ENCODE measurements around the gene PPIL6.

Gene PPIL6

DNA sequence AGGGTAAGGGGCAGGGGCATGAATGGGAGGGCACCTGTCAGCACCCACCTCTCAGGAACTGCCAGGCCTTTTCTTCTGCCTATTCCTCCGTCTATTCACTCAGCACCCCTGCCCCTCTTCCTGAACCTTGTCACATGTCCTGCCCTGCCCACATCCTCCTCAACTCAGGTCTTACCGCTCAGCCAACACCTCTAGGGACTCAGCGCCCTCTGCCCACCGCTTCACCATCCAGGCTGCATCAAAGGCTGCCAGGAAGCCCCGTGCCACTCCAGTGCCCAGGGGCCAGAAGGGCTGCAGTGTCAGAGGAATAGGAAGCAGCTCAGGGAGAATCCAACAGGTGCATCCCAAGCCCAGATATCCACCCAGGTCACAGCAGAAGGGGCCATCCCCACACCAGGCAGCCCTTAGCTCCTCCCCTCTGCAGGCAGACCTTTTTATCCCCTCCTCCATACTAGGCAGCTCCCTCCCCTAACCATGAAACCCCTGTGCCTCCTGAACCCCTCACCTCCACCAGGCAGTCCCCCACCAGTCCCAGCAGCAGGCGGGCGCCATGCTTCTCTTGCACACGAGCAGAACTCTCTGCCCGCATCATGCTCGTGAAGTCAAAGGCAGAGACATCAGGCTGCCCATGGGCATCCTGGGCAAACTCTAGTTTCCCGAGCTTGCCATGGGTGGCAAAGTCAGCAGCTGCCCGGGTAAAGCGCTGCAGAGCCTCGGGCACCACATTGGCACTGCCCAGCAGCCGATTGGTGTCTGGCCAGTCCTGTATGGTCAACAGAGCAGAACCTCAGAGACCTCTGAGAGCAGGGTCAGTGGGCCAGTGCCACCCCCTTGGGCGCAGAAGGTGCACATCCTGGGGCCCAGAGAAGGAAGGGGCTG lies 9.6 kb upstream of the PPIL6 start:
- in situ Hi-C loops (cut with HindIII; ENCODE audit: low sequenced_read_pairs) = no loop called here

- in situ Hi-C loops (cut with HindIII; ENCODE audit: low sequenced_read_pairs) = no loop called here
Measured at GRCh38 chr6:109449064-109449794, 8.8 kb upstream of the PPIL6 start.

GRCh38 chr6:109448615-109449014 lies 8.2 kb upstream of the PPIL6 start:
- in situ Hi-C loops (cut with HindIII; ENCODE audit: low sequenced_read_pairs) = no loop called here

GRCh38 chr6:109447878-109448555 lies 7.6 kb upstream of the PPIL6 start:
- in situ Hi-C loops (cut with HindIII; ENCODE audit: low sequenced_read_pairs) = no loop called here

DNA sequence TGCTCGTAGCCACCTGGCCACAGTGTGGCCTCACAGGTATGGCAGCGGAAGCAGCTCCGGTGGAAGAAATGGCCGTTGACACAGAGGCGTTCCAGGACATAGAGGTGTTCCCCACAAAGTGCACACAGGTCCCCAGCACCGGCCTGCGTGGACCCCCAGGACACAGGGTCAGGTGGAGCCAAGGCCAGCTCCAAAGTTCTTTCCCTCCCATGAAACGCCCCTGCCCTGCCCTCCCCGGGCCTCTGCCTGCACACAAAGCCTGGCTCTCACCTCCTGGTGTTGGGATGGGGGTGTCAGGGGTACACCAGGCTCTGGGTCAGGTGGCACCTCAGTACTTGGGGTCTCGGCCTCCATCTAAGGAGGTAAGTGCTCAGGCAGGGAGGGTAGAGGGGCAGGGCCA lies 6.7 kb upstream of the PPIL6 start:
- in situ Hi-C loops (cut with HindIII; ENCODE audit: low sequenced_read_pairs) = no loop called here

GRCh38 chr6:109446541-109446940 lies 6.1 kb upstream of the PPIL6 start:
- in situ Hi-C loops (cut with HindIII; ENCODE audit: low sequenced_read_pairs) = no loop called here

DNA sequence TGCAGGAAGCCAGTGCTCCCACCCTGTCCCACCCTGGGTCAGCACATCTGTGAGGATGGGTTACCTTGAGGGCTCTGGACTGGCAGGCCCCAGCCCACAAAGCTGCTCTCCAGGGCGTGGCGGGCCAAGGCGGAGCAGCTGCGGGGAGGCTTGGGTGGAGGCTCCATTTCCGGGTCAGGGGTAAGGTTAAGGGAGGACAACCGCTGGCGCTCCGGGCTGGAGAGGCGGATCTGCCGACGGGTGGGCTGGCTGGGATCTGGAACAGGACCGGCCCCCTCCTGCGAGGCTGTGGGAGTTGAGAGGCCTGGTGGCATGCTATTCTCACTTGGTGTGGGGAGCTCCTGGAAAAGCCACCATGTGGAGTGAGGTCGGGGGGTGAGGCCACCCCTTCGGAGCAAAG lies 5.6 kb upstream of the PPIL6 start:
- in situ Hi-C loops (cut with HindIII; ENCODE audit: low sequenced_read_pairs) = no loop called here

DNA sequence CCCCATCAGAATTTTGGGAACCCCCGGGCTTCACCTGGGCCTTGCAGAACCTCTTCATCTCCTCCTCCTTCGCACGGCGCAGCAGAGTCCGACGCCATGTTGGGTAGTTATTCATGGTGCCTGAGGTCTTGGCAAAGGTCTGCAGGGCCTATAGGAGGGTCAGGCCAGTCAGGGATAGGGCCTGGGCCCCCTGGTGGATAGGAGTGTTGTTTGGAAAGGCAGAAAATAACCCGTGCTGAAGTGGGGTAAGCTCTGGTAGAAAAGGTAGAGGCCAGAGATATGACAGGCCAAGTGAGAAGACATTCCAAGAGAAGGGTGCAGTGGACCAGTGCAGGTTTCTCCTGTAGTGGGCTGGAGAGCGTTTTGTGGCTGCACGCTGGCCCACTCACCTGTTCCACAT lies 5.0 kb upstream of the PPIL6 start:
- in situ Hi-C loops (cut with HindIII; ENCODE audit: low sequenced_read_pairs) = no loop called here

DNA sequence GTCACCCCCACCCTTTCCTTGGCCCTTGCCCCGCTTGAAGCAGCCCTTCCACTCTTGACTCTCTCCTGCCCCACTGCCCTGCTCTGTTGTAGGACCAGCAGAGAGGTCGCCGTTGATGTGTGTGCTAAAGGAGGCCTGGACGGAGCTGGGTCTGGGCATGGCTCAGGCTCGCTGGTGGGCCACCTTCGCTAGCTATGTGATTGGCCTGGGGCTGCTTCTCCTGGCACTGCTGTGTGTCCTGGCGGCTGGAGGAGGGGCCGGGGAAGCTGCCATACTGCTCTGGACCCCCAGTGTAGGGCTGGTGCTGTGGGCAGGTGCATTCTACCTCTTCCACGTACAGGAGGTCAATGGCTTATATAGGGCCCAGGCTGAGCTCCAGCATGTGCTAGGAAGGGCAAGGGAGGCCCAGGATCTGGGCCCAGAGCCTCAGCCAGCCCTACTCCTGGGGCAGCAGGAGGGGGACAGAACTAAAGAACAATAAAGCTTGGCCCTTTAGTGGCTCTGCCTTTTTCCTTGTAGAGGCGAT lies 3.1 kb upstream of the PPIL6 start:
- in situ Hi-C loops (cut with HindIII; ENCODE audit: low sequenced_read_pairs) = loop anchor here (5.0 kb wide), 1 partner anchor 41 kb away; no protein-coding TSS in a partner anchor

DNA sequence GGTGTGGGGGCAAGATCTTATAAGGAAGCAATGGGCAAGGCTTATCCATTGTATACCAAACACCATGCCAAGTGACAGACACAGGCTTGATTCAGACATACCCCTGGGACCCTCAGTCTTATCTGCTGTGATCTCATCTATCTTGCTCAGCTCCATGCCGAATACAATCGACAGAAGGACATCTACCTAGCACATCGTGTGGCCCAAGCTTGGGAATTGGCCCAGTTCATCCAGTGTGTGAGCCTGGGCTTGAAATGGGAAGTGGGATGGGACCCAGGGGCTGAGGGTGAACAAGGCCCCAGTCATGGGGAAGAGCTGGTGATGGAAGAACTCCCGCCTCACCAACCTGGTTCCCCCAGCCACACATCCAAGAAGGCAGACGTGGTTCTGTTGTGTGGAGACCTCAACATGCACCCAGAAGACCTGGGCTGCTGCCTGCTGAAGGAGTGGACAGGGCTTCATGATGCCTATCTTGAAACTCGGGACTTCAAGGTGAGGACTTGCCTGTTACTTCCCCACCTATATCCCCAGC lies 2.0 kb upstream of the PPIL6 start:
- in situ Hi-C loops (cut with HindIII; ENCODE audit: low sequenced_read_pairs) = loop anchor here (5.0 kb wide), 1 partner anchor 40 kb away; no protein-coding TSS in a partner anchor

DNA sequence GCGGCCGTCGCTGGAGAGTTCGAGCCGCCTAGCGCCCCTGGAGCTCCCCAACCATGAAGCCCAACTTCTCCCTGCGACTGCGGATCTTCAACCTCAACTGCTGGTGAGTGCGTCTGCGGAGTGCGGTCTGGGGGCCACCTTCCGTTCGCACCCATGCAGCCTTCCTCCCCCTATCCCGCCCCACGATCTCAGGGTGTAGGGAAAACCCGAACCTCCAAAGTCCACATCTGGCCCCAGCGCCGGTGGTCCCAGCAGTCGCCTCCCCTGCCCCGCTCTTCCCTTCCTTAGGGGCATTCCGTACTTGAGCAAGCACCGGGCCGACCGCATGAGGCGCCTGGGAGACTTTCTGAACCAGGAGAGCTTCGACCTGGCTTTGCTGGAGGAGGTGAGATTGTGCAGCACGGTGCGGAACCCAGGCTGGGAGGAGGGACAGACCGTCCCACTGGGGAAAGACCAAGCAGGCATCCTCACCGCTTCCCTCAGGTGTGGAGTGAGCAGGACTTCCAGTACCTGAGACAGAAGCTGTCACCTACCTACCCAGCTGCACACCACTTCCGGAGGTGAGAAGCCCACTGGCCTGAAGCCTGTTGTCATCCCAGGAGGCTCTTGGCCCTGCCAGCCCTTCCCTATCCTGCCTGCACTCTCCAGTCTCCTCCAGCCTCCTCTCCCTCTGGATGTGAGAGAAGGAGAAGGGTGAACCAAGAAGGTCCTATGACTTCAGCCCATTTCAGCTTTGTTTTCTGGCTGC lies 815 bp upstream of the PPIL6 start:
- in situ Hi-C loops (cut with HindIII; ENCODE audit: low sequenced_read_pairs) = loop anchor here (5.0 kb wide), 1 partner anchor 39 kb away; no protein-coding TSS in a partner anchor

GRCh38 chr6:109436041-109436440 lies 4.4 kb downstream of the PPIL6 start:
- in situ Hi-C loops (cut with HindIII; ENCODE audit: low sequenced_read_pairs) = no loop called here

DNA sequence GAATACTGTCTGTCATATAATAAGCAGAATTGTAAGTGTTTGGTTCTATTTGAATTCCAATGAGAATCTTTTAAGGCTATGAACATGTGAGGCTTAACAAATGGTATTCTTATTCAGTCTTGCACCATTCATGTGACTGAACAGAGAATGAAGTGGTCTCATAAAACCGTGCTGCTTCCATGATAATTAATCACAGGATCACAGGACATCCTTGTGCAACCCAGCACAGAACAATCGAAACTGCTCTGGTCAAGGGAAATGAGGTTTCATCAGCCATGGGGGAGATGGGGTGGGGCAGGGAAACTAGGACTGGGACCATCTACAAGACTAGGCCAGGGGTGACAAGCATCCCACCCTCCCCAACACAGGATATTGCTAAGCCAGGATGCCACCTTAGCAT lies 6.0 kb downstream of the PPIL6 start:
- in situ Hi-C loops (cut with HindIII; ENCODE audit: low sequenced_read_pairs) = no loop called here

DNA sequence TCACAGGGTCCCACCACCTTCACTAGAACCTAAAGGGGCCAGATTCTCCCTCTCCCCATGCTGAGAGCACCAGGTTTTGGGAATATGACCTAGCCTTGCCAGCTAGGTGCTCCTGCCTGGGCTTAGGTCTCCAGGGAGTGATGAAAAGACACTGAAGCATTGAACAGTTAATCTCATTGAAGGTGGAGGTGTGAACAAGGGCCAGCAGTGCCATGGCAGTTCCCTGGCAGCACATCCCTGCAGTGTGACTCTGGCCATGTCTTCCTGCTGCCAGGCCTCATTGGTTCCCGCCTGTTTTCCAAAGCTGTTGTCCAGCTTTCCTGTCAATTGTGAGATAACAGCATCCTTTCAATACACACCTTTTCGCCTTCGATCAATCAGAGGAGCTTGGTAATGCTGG lies 10.9 kb downstream of the PPIL6 start:
- in situ Hi-C loops (cut with HindIII; ENCODE audit: low sequenced_read_pairs) = no loop called here

- in situ Hi-C loops (cut with HindIII; ENCODE audit: low sequenced_read_pairs) = no loop called here
Measured at GRCh38 chr6:109428889-109429477, 11.4 kb downstream of the PPIL6 start.

DNA sequence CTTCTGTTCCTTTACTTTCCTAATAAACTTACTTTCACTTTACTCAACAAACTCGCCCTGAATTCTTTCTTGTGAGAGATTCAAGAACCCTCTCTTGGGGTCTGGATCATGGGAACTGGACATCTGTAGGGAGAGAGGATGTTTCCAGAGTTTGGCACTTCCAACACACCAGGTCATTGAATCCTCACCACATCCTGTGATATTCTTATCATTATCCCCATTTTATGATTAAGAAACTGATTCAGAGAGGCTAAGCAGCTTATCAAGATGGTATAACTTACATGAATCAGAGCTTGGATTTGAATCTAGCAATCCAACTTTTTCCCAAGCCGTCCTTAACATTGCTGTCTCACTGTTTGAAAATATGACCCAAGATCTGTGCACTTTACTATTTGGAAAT lies 15.5 kb downstream of the PPIL6 start:
- in situ Hi-C loops (cut with HindIII; ENCODE audit: low sequenced_read_pairs) = no loop called here

DNA sequence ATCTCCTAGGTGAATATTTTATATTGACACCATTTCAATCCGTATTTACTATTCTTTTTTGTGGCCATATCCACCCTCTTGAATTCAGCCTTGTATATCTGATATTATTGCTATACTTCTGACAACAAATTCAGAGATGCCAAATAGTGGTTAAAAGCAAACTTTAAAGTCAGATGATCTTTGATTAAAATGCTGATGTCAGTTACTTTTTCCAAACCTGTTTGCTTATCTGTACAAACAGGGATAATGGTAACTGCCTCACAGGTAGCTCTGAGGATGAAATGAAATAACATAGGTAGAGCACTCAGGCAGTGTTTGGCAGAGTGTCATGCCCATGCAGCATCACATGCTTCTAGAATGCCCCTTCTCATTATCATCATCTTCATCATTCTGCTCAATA lies 19.2 kb downstream of the PPIL6 start:
- in situ Hi-C loops (cut with HindIII; ENCODE audit: low sequenced_read_pairs) = no loop called here

DNA sequence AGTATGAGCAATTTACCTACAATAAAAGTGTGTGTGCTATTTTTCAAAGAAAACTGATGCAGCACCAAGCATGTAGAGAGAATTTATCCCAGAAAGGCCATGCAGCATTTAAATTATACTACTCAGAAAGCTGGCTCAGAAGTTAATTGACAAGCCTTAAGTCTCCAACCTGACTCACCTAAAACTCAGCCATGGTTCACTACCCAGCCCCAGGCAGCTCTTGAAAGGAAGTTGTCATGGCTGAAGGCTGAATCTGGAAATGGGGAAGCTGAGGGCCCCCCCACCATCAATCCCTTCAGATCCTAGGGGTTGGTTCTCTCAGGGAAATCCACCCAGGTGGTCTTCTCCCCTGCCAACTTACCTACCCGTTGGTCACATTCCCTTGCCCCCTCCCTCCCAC lies 19.7 kb downstream of the PPIL6 start:
- in situ Hi-C loops (cut with HindIII; ENCODE audit: low sequenced_read_pairs) = no loop called here

- in situ Hi-C loops (cut with HindIII; ENCODE audit: low sequenced_read_pairs) = no loop called here
Measured at GRCh38 chr6:109417646-109418045, 22.8 kb downstream of the PPIL6 start.

DNA sequence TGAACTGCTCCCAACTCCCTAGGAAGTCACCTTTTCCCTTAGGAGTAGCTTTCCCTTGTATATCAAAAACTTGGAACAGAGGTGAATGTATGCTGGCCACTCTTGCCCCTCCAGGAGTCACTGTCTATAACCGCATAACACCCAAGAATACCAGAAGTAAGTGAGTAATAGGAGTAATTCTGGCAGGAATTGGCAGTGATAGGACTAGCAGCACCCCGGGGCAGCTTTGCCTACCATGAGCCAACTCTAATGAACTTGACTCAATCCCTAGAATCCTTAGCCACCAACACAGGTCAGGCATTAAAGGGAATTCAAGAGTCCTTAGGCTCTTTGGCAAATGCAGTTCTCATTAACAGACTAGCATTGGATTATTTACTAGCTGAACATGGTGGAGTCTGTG lies 29.4 kb downstream of the PPIL6 start:
- in situ Hi-C loops (cut with HindIII; ENCODE audit: low sequenced_read_pairs) = no loop called here

Measured in DLD1 (cell line).